K562 (cell line): ENCODE measurements around the gene S100A8.

ENCODE experiments used
- ETV6 ChIP-seq, 3 experiments: fragments of 150-350 bp in 1 of 3; sonication (generic) in 1 of 3; formaldehyde crosslinking in 1 of 3; IDR thresholded peaks; 2 replicates each; pipeline versions ENCODE4 v1.6.1 to v1.8.0; 2014 to 2022; ENCODE audit warnings: borderline replicate concordance in 2 of 3, low read depth in 2 of 3, antibody characterized with exemption in 1 of 3, low read length in 1 of 3, mild to moderate bottlenecking in 1 of 3, missing genetic modification reagents in 1 of 3
- FOS ChIP-seq: IDR thresholded peaks from 3 replicates; pipeline ENCODE4 v1.6.1; 2011; ENCODE audit not compliant: insufficient read length; ENCODE audit errors: extremely low read depth
- FOXA1 ChIP-seq: fragments of 450-650 bp; IDR thresholded peaks from 2 replicates; pipeline ENCODE4 v1.6.1; 2016; ENCODE audit warnings: mild to moderate bottlenecking, borderline replicate concordance
- MAX ChIP-seq: sonication (generic); formaldehyde crosslinking; IDR thresholded peaks from 2 replicates; pipeline ENCODE4 v1.9.0; 2022; ENCODE audit warnings: mild to moderate bottlenecking, missing genetic modification reagents
- MYC ChIP-seq, 2 experiments: fragments of 250-450 bp in 1 of 2; sonication (Bioruptor Pico) in 1 of 2; IDR thresholded peaks; 2 replicates each; pipeline versions ENCODE4 v1.5.1 to v1.6.1; 2012 to 2021; ENCODE audit warnings: low read depth in 2 of 2, borderline replicate concordance in 1 of 2, improper control_type of control experiment in 1 of 2, low read length in 1 of 2, mild to moderate bottlenecking in 1 of 2, moderate library complexity in 1 of 2
- REST ChIP-seq, 2 experiments: fragments of 450-650 bp; formaldehyde crosslinking in 1 of 2; IDR thresholded peaks; 2 replicates each; pipeline versions ENCODE4 v1.4.0 to v1.6.1; 2014 to 2020; ENCODE audit warnings: mild to moderate bottlenecking in 2 of 2, borderline replicate concordance in 1 of 2, low read depth in 1 of 2
- SMARCB1 ChIP-seq: IDR thresholded peaks from 2 replicates; pipeline ENCODE4 v1.6.1; 2011; ENCODE audit warnings: improper control_type of control experiment, low read depth; ENCODE audit not compliant: insufficient read length
- TAF1 ChIP-seq: IDR thresholded peaks from 2 replicates; pipeline ENCODE4 v1.6.1; 2011; ENCODE audit warnings: mild to moderate bottlenecking, low read length, moderate library complexity; ENCODE audit not compliant: insufficient read depth, control insufficient read depth, severe bottlenecking; ENCODE audit errors: extremely low read depth

- TF ChIP-seq REST (IDR thresholded peaks at IDR 0.05; ENCODE audit: borderline replicate concordance) (no peak), REST (CRISPR knock-in tag; IDR thresholded peaks at IDR 0.05; ENCODE audit: low read depth) (no peak), ETV6 (IDR thresholded peaks at IDR 0.05; ENCODE audit: borderline replicate concordance in 1 of 2, low read depth in 2 of 2, low read length in 1 of 2) (no peak), ETV6 (CRISPR knock-in tag; IDR thresholded peaks at IDR 0.05; ENCODE audit: borderline replicate concordance) (no peak), MAX (CRISPR knock-in tag) (no peak), FOS (no peak), SMARCB1 (no peak), FOXA1 (no peak), TAF1 (no peak), MYC (IDR thresholded peaks at IDR 0.05; ENCODE audit: low read depth, low read length) (no peak), MYC (CRISPR knock-in tag; IDR thresholded peaks at IDR 0.05; ENCODE audit: borderline replicate concordance, low read depth) (no peak)
Observed at GRCh38 chr1:153397051-153397923, 6.4 kb upstream of the S100A8 start.
